Thoracic aorta (tissue), 2 donors: ENCODE data around the gene RPGRIP1. TPM values are rescaled to one million over a fixed set of nuclear protein-coding genes. Genes with fewer than 3 reads are reported as not detected.
A peak's percentile ranks its signal among the peaks of the same experiment; 100 is the strongest.
"Not testable (repeated sequence)": the region's sequence is repeated elsewhere in the genome, so short reads cannot be mapped to it uniquely, and the experiment has no call there.

Experiments used
- ATAC-seq: fragments of 150-250 bp; one replicate; pipeline ENCODE4 v1.8.0; 2017; ENCODE audit warnings: low read depth; ENCODE audit not compliant: insufficient number of reproducible peaks, low FRiP score
- DNase-seq: peaks from one replicate; pipeline ENCODE4 v3.0.0-alpha.2; 2020; ENCODE audit warnings: low spot score
- H3K27ac ChIP-seq, 2 donors: fragments of 200-600 bp; sonication (generic); 1 replicate in 1 of 2; 2 replicates in 1 of 2; pipeline ENCODE4 v1.5.1; 2016; ENCODE audit warnings: mild to moderate bottlenecking in 2 of 2, moderate library complexity in 2 of 2
- H3K27me3 ChIP-seq: fragments of 200-600 bp; sonication (generic); replicated peaks from 2 replicates; pipeline ENCODE4 v1.6.0; 2016; ENCODE audit warnings: mild to moderate bottlenecking; ENCODE audit not compliant: insufficient read depth
- H3K36me3 ChIP-seq: fragments of 200-600 bp; sonication (generic); one replicate; pipeline ENCODE4 v1.5.1; 2016
- H3K4me1 ChIP-seq, 2 donors: fragments of 200-600 bp; sonication (generic); 1 replicate in 1 of 2; 2 replicates in 1 of 2; pipeline versions ENCODE4 v1.5.1 to v1.6.0; 2016; ENCODE audit warnings: low read depth in 2 of 2, mild to moderate bottlenecking in 1 of 2; ENCODE audit not compliant: control insufficient read depth in 1 of 2
- H3K4me3 ChIP-seq: fragments of 200-600 bp; sonication (generic); 2 replicates; pipeline ENCODE4 v1.5.1; 2016; ENCODE audit warnings: mild to moderate bottlenecking
- H3K9me3 ChIP-seq: fragments of 200-600 bp; sonication (generic); 2 replicates; pipeline ENCODE4 v1.5.1; 2016
- CTCF ChIP-seq: fragments of 200-600 bp; sonication (generic); IDR thresholded peaks from one replicate; pipeline ENCODE4 v1.5.1; 2019; ENCODE audit warnings: antibody characterized with exemption
- total RNA-seq, 2 donors: library from RNA; depleted of rRNA; stranded (reverse); fragments of >200 nt; gene quantifications; one replicate each; pipeline versions ENCODE4 v1.1.0 to v1.2.3, GENCODE V29; 2016

The RPGRIP1 gene
- total RNA-seq, 2 donors from 2014 or later: not detected

- TF ChIP-seq CTCF: no peak
- Histone ChIP-seq H3K9me3 (no peaks in the 10 kb centered on the region), H3K27ac (peak overlapping the region; percentile 94 to 95), H3K36me3 (peaks cover 5% of the 10 kb centered on the region), H3K27me3 (no peaks in the 10 kb centered on the region), H3K4me1 (peaks cover 43 to 46% of the 10 kb centered on the region in 2 donors), H3K4me3 (peak overlapping the region; percentile 92)
- no peak for ATAC-seq
- DNase-seq: no peak
Measured at GRCh38 chr14:21267886-21268616, 11.8 kb upstream of the RPGRIP1 start.

GRCh38 chr14:21268617-21269251 lies 11.1 kb upstream of the RPGRIP1 start:
- ATAC-seq (no peak), DNase-seq (no peak)
- no peak for TF ChIP-seq CTCF
- peaks cover 36 to 39% of the 10 kb centered on the region in 2 donors for H3K4me1 ChIP-seq
- H3K27ac ChIP-seq: peak overlapping the region; percentile 94 to 95
- H3K36me3 ChIP-seq: peaks cover 5% of the 10 kb centered on the region
- H3K9me3 ChIP-seq: no peaks in the 10 kb centered on the region
- peak overlapping the region; percentile 92 for H3K4me3 ChIP-seq
- no peaks in the 10 kb centered on the region for H3K27me3 ChIP-seq

- DNase-seq (peak; percentile 100), ATAC-seq (peak; percentile 100)
- Histone ChIP-seq H3K9me3 (no peaks in the 10 kb centered on the region), H3K27ac (peak within 1 kb of the TSS; percentile 94 to 95), H3K4me3 (peak within 1 kb of the TSS; percentile 92), H3K27me3 (no peaks in the 10 kb centered on the region), H3K36me3 (peaks cover 5% of the 10 kb centered on the region), H3K4me1 (peaks cover 29 to 32% of the 10 kb centered on the region in 2 donors)
- TF ChIP-seq CTCF: no peak
Measured at GRCh38 chr14:21269252-21270046, 10.4 kb upstream of the RPGRIP1 start, which contains the start of gene HNRNPC. Gene HNRNPC (minus strand): TSS chr14:21269442. CDS start chr14:21234193, 35,249 bp downstream.

GRCh38 chr14:21272661-21273060 lies 7.2 kb upstream of the RPGRIP1 start:
- H3K9me3 ChIP-seq, ATAC-seq, H3K4me1 ChIP-seq, DNase-seq, H3K36me3 ChIP-seq, H3K4me3 ChIP-seq, H3K27ac ChIP-seq, H3K27me3 ChIP-seq: not testable (repeated sequence)

GRCh38 chr14:21275261-21275858 lies 4.5 kb upstream of the RPGRIP1 start:
- no peaks in the 10 kb centered on the region for H3K9me3 ChIP-seq
- no peak overlapping the region for H3K27ac ChIP-seq
- H3K4me1 ChIP-seq: no peaks in the 10 kb centered on the region
- no peak overlapping the region for H3K4me3 ChIP-seq
- DNase-seq (no peak), ATAC-seq (no peak)
- H3K27me3 ChIP-seq: no peaks in the 10 kb centered on the region
- H3K36me3 ChIP-seq: no peaks in the 10 kb centered on the region
- TF ChIP-seq CTCF: no peak
